GM12878 (cell line): ENCODE measurements around the gene CYB5R3. TPM values are rescaled to one million over a fixed set of nuclear protein-coding genes. Genes with fewer than 3 reads are reported as not detected.

ENCODE experiments used
- ATAC-seq: fragments of 200-7000 bp; cut with Tn5 transposase; 3 replicates; pipeline ENCODE4 v1.9.1; 2020; ENCODE audit warnings: mild to moderate bottlenecking, moderate library complexity
- BruUV-seq: library from RNA; stranded (reverse); fragments of 400-500 nt; replicated peaks from 2 replicates; lab custom pipeline; 2021; lab: Mats Ljungman, UMichigan
- CTCF ChIA-PET: fragments of 300-600 bp; sonication (Branson Sonifier 250); formaldehyde crosslinking; extraction: SDS; loops from one replicate; lab custom pipeline; 2021; ENCODE audit warnings: inconsistent platforms; lab: Yijun Ruan, JAX
- POLR2A ChIA-PET: fragments of 350-600 bp; formaldehyde crosslinking; extraction: SDS; loops from one replicate; lab custom pipeline; 2021; ENCODE audit warnings: inconsistent platforms; lab: Charles Lee
- RAD21 ChIA-PET: fragments of 300-600 bp; sonication (Branson Sonifier 250); formaldehyde crosslinking; loops from one replicate; lab custom pipeline; 2023; ENCODE audit warnings: antibody characterized with exemption; ENCODE audit not compliant: unreplicated experiment; lab: Charles Lee
- SMC1A ChIA-PET: fragments of 300-600 bp; sonication (Branson Sonifier 250); formaldehyde crosslinking; loops from one replicate; lab custom pipeline; 2023; ENCODE audit not compliant: unreplicated experiment, uncharacterized antibody; lab: Charles Lee
- DNase-seq: peaks from one replicate; pipeline ENCODE4 v3.0.0-alpha.2; 2011; ENCODE audit warnings: low read depth, low spot score
- FAIRE-seq: peaks from 3 replicates; lab custom pipeline; 2011; peaks lifted over from hg19 to GRCh38; lab: Jason Lieb, UNC
- H2AFZ ChIP-seq: 2 replicates; pipeline ENCODE4 v1.6.0; 2011; ENCODE audit warnings: low read depth, low read length, control low read depth; ENCODE audit not compliant: control insufficient read depth
- H3K27ac ChIP-seq: 2 replicates; pipeline ENCODE4 v1.5.1; 2011; ENCODE audit warnings: control low read depth; ENCODE audit not compliant: control insufficient read depth, insufficient read depth
- H3K27me3 ChIP-seq, 2 experiments: replicated peaks in 1 of 2; 2 replicates each; pipeline versions ENCODE4 v1.6.0 to v1.6.1; 2011; ENCODE audit warnings: low read length in 1 of 2; ENCODE audit not compliant: control insufficient read depth in 2 of 2, insufficient read depth in 2 of 2
- H3K36me3 ChIP-seq, 2 experiments: 2 replicates each; pipeline ENCODE4 v1.5.1; 2011; ENCODE audit warnings: low read length in 1 of 2; ENCODE audit not compliant: control insufficient read depth in 2 of 2, insufficient read depth in 2 of 2
- H3K4me1 ChIP-seq: 2 replicates; pipeline ENCODE4 v1.6.1; 2011; ENCODE audit warnings: mild to moderate bottlenecking, low read length, moderate library complexity, mixed read lengths; ENCODE audit not compliant: control insufficient read depth, insufficient read depth
- H3K4me2 ChIP-seq: 2 replicates; pipeline ENCODE4 v1.6.0; 2011; ENCODE audit warnings: control low read depth; ENCODE audit not compliant: control insufficient read depth, insufficient read depth
- H3K4me3 ChIP-seq: fragments of 200-600 bp; sonication (generic); 2 replicates; pipeline ENCODE4 v1.5.1; 2016
- H3K79me2 ChIP-seq: 2 replicates; pipeline ENCODE4 v1.6.0; 2011; ENCODE audit warnings: low read length; ENCODE audit not compliant: control insufficient read depth, insufficient read depth
- H3K9ac ChIP-seq: 2 replicates; pipeline ENCODE4 v1.8.0; 2011; ENCODE audit warnings: low read length, control low read depth, mixed read lengths; ENCODE audit not compliant: control insufficient read depth, insufficient read depth
- H3K9me3 ChIP-seq: replicated peaks from 3 replicates; pipeline ENCODE4 v1.5.1; 2011; ENCODE audit warnings: mild to moderate bottlenecking, low read length; ENCODE audit not compliant: control insufficient read depth, insufficient read depth
- H4K20me1 ChIP-seq: 2 replicates; pipeline ENCODE4 v1.6.0; 2011; ENCODE audit not compliant: control insufficient read depth, insufficient read depth
- EED ChIP-seq: sonication (generic); IDR thresholded peaks from 2 replicates; pipeline ENCODE4 v1.6.1; 2016; ENCODE audit warnings: antibody characterized with exemption, low read depth
- FOS ChIP-seq: IDR thresholded peaks from 3 replicates; pipeline ENCODE4 v1.6.1; 2011; ENCODE audit warnings: borderline replicate concordance; ENCODE audit not compliant: insufficient read length; ENCODE audit errors: extremely low read depth
- FOXK2 ChIP-seq: fragments of 450-650 bp; IDR thresholded peaks from 2 replicates; pipeline ENCODE4 v1.6.1; 2017; ENCODE audit warnings: mild to moderate bottlenecking, moderate library complexity
- FOXM1 ChIP-seq: IDR thresholded peaks from 2 replicates; pipeline ENCODE4 v1.6.1; 2012; ENCODE audit warnings: low read depth, mild to moderate bottlenecking, inconsistent platforms, low read length, moderate library complexity
- IKZF1 ChIP-seq: fragments of 450-650 bp; conservative IDR thresholded peaks from 2 replicates; pipeline ENCODE4 v1.6.1; 2017; ENCODE audit warnings: antibody characterized with exemption, mild to moderate bottlenecking
- MTA3 ChIP-seq: IDR thresholded peaks from 2 replicates; pipeline ENCODE4 v1.6.1; 2012; ENCODE audit warnings: low read length, inconsistent platforms, borderline replicate concordance
- PAX5 ChIP-seq: IDR thresholded peaks from 2 replicates; pipeline ENCODE4 v1.6.1; 2011; ENCODE audit warnings: low read depth, low read length, borderline replicate concordance
- RELA ChIP-seq: fragments of 450-650 bp; IDR thresholded peaks from 2 replicates; pipeline ENCODE4 v1.8.0; 2014; ENCODE audit warnings: borderline replicate concordance; ENCODE audit not compliant: partially characterized antibody
- REST ChIP-seq: IDR thresholded peaks from 2 replicates; pipeline ENCODE4 v1.6.1; 2012; ENCODE audit warnings: mild to moderate bottlenecking, low read depth, low read length
- SMC3 ChIP-seq: IDR thresholded peaks from 2 replicates; pipeline ENCODE4 v1.6.1; 2011; ENCODE audit warnings: low read length, improper control_type of control experiment, borderline replicate concordance
- SRF ChIP-seq, 2 experiments: IDR thresholded peaks; 2 replicates each; pipeline ENCODE4 v1.6.1; 2011; ENCODE audit warnings: low read depth in 2 of 2, low read length in 2 of 2, mild to moderate bottlenecking in 1 of 2, moderate library complexity in 1 of 2
- ZNF592 ChIP-seq: fragments of 450-650 bp; IDR thresholded peaks from 2 replicates; pipeline ENCODE4 v1.6.1; 2017; ENCODE audit warnings: mild to moderate bottlenecking, moderate library complexity
- ZZZ3 ChIP-seq: IDR thresholded peaks from 2 replicates; pipeline ENCODE4 v1.6.1; 2011; ENCODE audit warnings: low read depth; ENCODE audit not compliant: control insufficient read depth, insufficient read length
- WGBS: methylation state at CpG from one replicate; pipeline ENCODE4 v1.1.6; 2016; ENCODE audit warnings: low lambda C conversion rate; ENCODE audit not compliant: insufficient replicate concordance, insufficient coverage; ENCODE audit errors: missing lambda C conversion rate; 5-methylcytosine and 5-hydroxymethylcytosine counted together
- in situ Hi-C: fragments of 300-500 bp; cut with MboI; formaldehyde crosslinking; loops from 9 replicates; pipeline ENCODE4 v1.14.3; 2018; ENCODE audit warnings: mixed read lengths
- intact Hi-C: fragments of 100-400 bp; cut with micrococcal nuclease; formaldehyde crosslinking; loops from one replicate; pipeline ENCODE4 v1.14.2; 2022; ENCODE audit not compliant: unreplicated experiment
- polyA plus RNA-seq, 11 experiments: library from polyadenylated mRNA; depleted of rRNA in 4 of 11; unstranded in 6 of 11; stranded (reverse) in 5 of 11; fragments of >200 nt; fragmentation: Nextera tagmentation in 4 of 11; fragmentation: Illumina TruSeq in 1 of 11; extraction: Ambion mirVana in 4 of 11; extraction: Trizol in 1 of 11; gene quantifications; 1 replicate in 1 of 11; 2 replicates in 10 of 11; pipeline versions ENCODE4 v1.2.1 to v1.2.3, GENCODE V29; 2011 to 2016; ENCODE audit warnings: inconsistent platforms in 2 of 11, missing spikeins in 2 of 11, low read depth in 1 of 11
- total RNA-seq, 4 experiments: library from RNA; depleted of rRNA in 3 of 4; stranded (reverse); fragments of >200 nt in 3 of 4; fragmentation: Illumina TruSeq in 1 of 4; extraction: Trizol in 1 of 4; gene quantifications; 2 replicates each; pipeline versions ENCODE4 v1.2.1 to v1.2.3, GENCODE V29; 2013 to 2021
- TF ChIP-seq, protein P1 (sequence below): IDR thresholded peaks from 2 replicates; pipeline ENCODE4 v1.6.1; 2012; ENCODE audit warnings: low read depth, low read length, improper control_type of control experiment
- TF ChIP-seq, protein P2 (sequence below): IDR thresholded peaks from 2 replicates; pipeline ENCODE4 v1.6.1; 2012; ENCODE audit warnings: low read depth, low read length, improper control_type of control experiment

The CYB5R3 gene
- total and polyA plus RNA-seq, 10 of the 15 experiments (the other 5 are each of a cell fraction or from before 2014, with no cell fraction given): 2.0 to 119 (median 67.8) TPM

GRCh38 chr22:42636506-42636905 is 12.7 kb downstream of the CYB5R3 start:
- Histone ChIP-seq H4K20me1 (no peaks in the 10 kb centered on the region; the same call in 1 of the 2 replicates), H3K27ac (no peak overlapping the region), H3K27me3 (no peaks in the 10 kb centered on the region), H3K4me2 (no peak overlapping the region), H2AFZ (no peak overlapping the region), H3K79me2 (peaks cover 7% of the 10 kb centered on the region), H3K9ac (no peak overlapping the region), H3K36me3 (peaks cover 3 to 14% of the 10 kb centered on the region in 2 experiments; a peak in 3 of 4 replicates), H3K4me3 (no peak overlapping the region), H3K4me1 (no peaks in the 10 kb centered on the region), H3K9me3 (no peaks in the 10 kb centered on the region)
- no peak for ATAC-seq
- in situ Hi-C loops (no loop called here), intact Hi-C loops (no loop called here)
- ChIA-PET RAD21 (no interaction called here), CTCF (interaction anchor here (0.7 to 1.6 kb wide), 3 partner anchors 15 to 183 kb away, joined by 3 read pairs; no protein-coding TSS in a partner anchor), POLR2A (no interaction called here), SMC1A (interaction anchor here (1.0 kb wide), 1 partner anchor 11 kb away, joined by 3 read pairs; no protein-coding TSS in a partner anchor)
- WGBS: 95% methylated on average over 17 of the region's 17 CpGs
- BruUV-seq: no TSS peak
- no peak for DNase-seq
- FAIRE-seq: no peak
- TF ChIP-seq, protein P1, sequence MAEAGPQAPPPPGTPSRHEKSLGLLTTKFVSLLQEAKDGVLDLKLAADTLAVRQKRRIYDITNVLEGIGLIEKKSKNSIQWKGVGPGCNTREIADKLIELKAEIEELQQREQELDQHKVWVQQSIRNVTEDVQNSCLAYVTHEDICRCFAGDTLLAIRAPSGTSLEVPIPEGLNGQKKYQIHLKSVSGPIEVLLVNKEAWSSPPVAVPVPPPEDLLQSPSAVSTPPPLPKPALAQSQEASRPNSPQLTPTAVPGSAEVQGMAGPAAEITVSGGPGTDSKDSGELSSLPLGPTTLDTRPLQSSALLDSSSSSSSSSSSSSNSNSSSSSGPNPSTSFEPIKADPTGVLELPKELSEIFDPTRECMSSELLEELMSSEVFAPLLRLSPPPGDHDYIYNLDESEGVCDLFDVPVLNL: no peak
- TF ChIP-seq PAX5 (no peak), FOS (no peak), REST (no peak), SRF (IDR thresholded peaks at IDR 0.05; ENCODE audit: low read depth in 2 of 2, low read length in 2 of 2) (no peak), SMC3 (no peak), FOXM1 (no peak), IKZF1 (no peak), RELA (no peak), ZNF592 (no peak), FOXK2 (no peak), EED (no peak), ZZZ3 (no peak), MTA3 (no peak)
- TF ChIP-seq, protein P2, sequence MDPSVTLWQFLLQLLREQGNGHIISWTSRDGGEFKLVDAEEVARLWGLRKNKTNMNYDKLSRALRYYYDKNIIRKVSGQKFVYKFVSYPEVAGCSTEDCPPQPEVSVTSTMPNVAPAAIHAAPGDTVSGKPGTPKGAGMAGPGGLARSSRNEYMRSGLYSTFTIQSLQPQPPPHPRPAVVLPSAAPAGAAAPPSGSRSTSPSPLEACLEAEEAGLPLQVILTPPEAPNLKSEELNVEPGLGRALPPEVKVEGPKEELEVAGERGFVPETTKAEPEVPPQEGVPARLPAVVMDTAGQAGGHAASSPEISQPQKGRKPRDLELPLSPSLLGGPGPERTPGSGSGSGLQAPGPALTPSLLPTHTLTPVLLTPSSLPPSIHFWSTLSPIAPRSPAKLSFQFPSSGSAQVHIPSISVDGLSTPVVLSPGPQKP: no peak
